Liver (tissue), 3 donors: ENCODE results near the gene SPG21.

Experiments
- CTCF ChIP-seq: fragments of 150-350 bp; IDR thresholded peaks from 2 replicates; pipeline ENCODE4 v1.5.1; 2017; ENCODE audit warnings: improper control_type of control experiment, low read depth, low read length; ENCODE audit not compliant: missing input control
- EGR1 ChIP-seq, 2 donors: IDR thresholded peaks; 2 replicates each; pipeline ENCODE4 v1.6.1; 2016 to 2018; ENCODE audit warnings: antibody characterized with exemption in 2 of 2, low read depth in 2 of 2
- JUND ChIP-seq, 2 donors: IDR thresholded peaks; 2 replicates each; pipeline ENCODE4 v1.6.1; 2016; ENCODE audit warnings: antibody characterized with exemption in 2 of 2
- RAD21 ChIP-seq, 2 donors: IDR thresholded peaks; 2 replicates each; pipeline ENCODE4 v1.6.1; 2016; ENCODE audit warnings: antibody characterized with exemption in 2 of 2, mild to moderate bottlenecking in 2 of 2
- RXRA ChIP-seq, 2 donors: IDR thresholded peaks; 2 replicates each; pipeline ENCODE4 v1.6.1; 2017 to 2018; ENCODE audit warnings: antibody characterized with exemption in 2 of 2, mild to moderate bottlenecking in 1 of 2
- SP1 ChIP-seq: IDR thresholded peaks from 2 replicates; pipeline ENCODE4 v1.6.1; 2018; ENCODE audit warnings: antibody characterized with exemption, mild to moderate bottlenecking
- YY1 ChIP-seq: IDR thresholded peaks from 2 replicates; pipeline ENCODE4 v1.6.1; 2016; ENCODE audit warnings: antibody characterized with exemption, mild to moderate bottlenecking
- TF ChIP-seq, protein P1 (sequence below): IDR thresholded peaks from 2 replicates; pipeline ENCODE4 v1.6.1; 2016; ENCODE audit warnings: antibody characterized with exemption
- TF ChIP-seq, protein P2 (sequence below): IDR thresholded peaks from 2 replicates; pipeline ENCODE4 v1.6.1; 2016; ENCODE audit warnings: antibody characterized with exemption, mild to moderate bottlenecking
- donor health status: healthy.
- donor health status: healthy.

- TF ChIP-seq CTCF (no peak), EGR1 (IDR thresholded peaks at IDR 0.05; ENCODE audit: low read depth in 2 of 2) (no peak), SP1 (no peak), YY1 (no peak), JUND (IDR thresholded peaks at IDR 0.05) (no peak), RXRA (IDR thresholded peaks at IDR 0.05) (no peak), RAD21 (IDR thresholded peaks at IDR 0.05) (no peak)
- TF ChIP-seq, protein P1, sequence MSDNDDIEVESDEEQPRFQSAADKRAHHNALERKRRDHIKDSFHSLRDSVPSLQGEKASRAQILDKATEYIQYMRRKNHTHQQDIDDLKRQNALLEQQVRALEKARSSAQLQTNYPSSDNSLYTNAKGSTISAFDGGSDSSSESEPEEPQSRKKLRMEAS = no peak
- TF ChIP-seq, protein P2, sequence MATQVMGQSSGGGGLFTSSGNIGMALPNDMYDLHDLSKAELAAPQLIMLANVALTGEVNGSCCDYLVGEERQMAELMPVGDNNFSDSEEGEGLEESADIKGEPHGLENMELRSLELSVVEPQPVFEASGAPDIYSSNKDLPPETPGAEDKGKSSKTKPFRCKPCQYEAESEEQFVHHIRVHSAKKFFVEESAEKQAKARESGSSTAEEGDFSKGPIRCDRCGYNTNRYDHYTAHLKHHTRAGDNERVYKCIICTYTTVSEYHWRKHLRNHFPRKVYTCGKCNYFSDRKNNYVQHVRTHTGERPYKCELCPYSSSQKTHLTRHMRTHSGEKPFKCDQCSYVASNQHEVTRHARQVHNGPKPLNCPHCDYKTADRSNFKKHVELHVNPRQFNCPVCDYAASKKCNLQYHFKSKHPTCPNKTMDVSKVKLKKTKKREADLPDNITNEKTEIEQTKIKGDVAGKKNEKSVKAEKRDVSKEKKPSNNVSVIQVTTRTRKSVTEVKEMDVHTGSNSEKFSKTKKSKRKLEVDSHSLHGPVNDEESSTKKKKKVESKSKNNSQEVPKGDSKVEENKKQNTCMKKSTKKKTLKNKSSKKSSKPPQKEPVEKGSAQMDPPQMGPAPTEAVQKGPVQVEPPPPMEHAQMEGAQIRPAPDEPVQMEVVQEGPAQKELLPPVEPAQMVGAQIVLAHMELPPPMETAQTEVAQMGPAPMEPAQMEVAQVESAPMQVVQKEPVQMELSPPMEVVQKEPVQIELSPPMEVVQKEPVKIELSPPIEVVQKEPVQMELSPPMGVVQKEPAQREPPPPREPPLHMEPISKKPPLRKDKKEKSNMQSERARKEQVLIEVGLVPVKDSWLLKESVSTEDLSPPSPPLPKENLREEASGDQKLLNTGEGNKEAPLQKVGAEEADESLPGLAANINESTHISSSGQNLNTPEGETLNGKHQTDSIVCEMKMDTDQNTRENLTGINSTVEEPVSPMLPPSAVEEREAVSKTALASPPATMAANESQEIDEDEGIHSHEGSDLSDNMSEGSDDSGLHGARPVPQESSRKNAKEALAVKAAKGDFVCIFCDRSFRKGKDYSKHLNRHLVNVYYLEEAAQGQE = no peak
These were observed 31.8 kb upstream of the SPG21 start for GRCh38 chr15:65021488-65021887.
